GM10248 (cell line): ENCODE data around the gene IFNLR1.

Source experiments
- CTCF ChIA-PET: fragments of 300-600 bp; sonication (Branson Sonifier 250); formaldehyde crosslinking; extraction: SDS; loops from one replicate; lab custom pipeline; 2021; ENCODE audit warnings: antibody characterized with exemption; lab: Yijun Ruan, JAX
- POLR2A ChIA-PET: fragments of 350-650 bp; sonication (Branson Sonifier 250); formaldehyde crosslinking; extraction: SDS; loops from one replicate; lab custom pipeline; 2020; ENCODE audit warnings: antibody characterized with exemption; lab: Yijun Ruan, JAX
- DNase-seq: peaks from one replicate; pipeline ENCODE4 v3.0.0; 2012; ENCODE audit errors: extremely low spot score
- TF ChIP-seq, protein P1 (sequence below): IDR thresholded peaks from 2 replicates; pipeline ENCODE4 v1.5.1; 2012; ENCODE audit warnings: mild to moderate bottlenecking, low read depth; ENCODE audit errors: extremely low read depth, missing control alignments, control extremely low read depth

IFNLR1 gene

GRCh38 chr1:24168245-24168644 lies 18.8 kb downstream of the IFNLR1 start:
- no peak for DNase-seq
- ChIA-PET POLR2A (interaction anchor here (1.1 kb wide), 1 partner anchor 9 kb away, joined by 3 read pairs; no protein-coding TSS in a partner anchor), CTCF (interaction anchor here (1.3 to 3.5 kb wide), 4 partner anchors 9 to 31 kb away, joined by 3 to 18 read pairs (median 4); no protein-coding TSS in a partner anchor)
- TF ChIP-seq, protein P1, sequence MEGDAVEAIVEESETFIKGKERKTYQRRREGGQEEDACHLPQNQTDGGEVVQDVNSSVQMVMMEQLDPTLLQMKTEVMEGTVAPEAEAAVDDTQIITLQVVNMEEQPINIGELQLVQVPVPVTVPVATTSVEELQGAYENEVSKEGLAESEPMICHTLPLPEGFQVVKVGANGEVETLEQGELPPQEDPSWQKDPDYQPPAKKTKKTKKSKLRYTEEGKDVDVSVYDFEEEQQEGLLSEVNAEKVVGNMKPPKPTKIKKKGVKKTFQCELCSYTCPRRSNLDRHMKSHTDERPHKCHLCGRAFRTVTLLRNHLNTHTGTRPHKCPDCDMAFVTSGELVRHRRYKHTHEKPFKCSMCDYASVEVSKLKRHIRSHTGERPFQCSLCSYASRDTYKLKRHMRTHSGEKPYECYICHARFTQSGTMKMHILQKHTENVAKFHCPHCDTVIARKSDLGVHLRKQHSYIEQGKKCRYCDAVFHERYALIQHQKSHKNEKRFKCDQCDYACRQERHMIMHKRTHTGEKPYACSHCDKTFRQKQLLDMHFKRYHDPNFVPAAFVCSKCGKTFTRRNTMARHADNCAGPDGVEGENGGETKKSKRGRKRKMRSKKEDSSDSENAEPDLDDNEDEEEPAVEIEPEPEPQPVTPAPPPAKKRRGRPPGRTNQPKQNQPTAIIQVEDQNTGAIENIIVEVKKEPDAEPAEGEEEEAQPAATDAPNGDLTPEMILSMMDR: no peak

DNA sequence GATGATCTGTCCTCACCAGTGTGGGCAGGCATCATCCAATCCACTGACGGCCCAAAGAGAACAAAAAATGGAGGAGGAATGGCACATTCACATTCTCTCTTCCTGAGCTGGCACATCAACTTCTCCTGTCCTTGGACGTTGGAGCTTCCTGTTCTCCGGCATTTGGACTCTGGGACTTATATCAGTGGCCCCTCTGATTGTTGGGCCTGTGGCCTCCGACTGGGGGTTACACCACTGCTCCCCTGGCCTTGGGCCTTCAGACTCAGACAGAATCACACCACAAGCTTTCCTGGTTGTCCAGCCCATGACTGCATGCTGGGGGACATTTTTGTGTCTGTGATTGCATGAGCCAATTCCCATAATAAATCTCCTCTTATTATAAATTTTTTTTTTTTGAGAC lies 20.1 kb downstream of the IFNLR1 start:
- CTCF ChIA-PET: interaction anchor here (1.3 to 3.5 kb wide), 3 partner anchors 14 to 32 kb away, joined by 3 to 18 read pairs (median 5); no protein-coding TSS in a partner anchor
- POLR2A ChIA-PET: interaction anchor here (0.6 kb wide), 1 partner anchor 408 kb away, joined by 3 read pairs; no protein-coding TSS in a partner anchor
- no peak for DNase-seq
- TF ChIP-seq, protein P1: no peak

DNA sequence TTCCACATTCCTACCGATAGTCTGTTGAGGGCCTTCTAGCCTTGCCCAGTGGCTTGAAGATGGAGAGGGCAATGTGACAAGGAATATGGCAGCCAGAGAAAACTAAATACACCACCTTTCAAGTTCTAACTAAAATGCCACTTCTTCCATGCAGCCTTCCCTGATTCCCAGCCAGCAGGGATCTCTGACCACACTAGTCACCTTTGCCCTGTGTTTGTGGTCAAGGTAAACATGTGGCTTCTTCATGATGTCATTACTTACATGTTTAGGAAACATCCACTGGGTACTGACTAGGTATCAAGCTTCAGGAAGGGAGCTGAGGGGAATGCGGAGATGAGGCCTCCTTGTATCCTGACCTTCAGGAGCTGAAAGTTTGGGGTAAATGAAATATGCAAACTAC lies 21.6 kb downstream of the IFNLR1 start:
- POLR2A ChIA-PET: no interaction called here
- TF ChIP-seq, protein P1: no peak
- CTCF ChIA-PET: interaction anchor here (1.1 to 2.5 kb wide), 4 partner anchors 11 to 364 kb away, joined by 4 to 11 read pairs (median 6); no protein-coding TSS in a partner anchor
- no peak for DNase-seq

DNA sequence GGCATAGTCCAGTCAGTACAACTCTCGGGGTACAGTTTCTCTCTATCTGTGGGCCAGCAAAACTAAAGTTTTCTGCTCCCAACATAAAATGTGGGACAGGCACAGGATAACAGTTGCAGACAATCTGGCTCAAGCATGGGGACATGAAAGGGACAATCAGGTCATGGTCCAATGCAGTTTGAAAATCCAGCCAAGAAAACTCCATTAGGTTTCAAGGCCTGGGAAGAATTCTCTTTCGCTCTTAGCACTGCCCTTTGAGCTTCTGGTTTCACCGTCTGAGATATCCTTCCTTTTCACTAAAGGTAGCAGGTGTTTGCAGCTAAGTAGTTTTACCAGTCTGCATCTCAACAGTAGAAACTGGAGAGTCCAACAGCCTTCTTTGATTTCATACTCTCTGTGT lies 23.1 kb downstream of the IFNLR1 start:
- ChIA-PET CTCF (interaction anchor here (1.1 to 2.5 kb wide), 3 partner anchors 14 to 366 kb away, joined by 4 to 11 read pairs (median 7); no protein-coding TSS in a partner anchor), POLR2A (no interaction called here)
- TF ChIP-seq, protein P1: no peak
- DNase-seq: no peak

DNA sequence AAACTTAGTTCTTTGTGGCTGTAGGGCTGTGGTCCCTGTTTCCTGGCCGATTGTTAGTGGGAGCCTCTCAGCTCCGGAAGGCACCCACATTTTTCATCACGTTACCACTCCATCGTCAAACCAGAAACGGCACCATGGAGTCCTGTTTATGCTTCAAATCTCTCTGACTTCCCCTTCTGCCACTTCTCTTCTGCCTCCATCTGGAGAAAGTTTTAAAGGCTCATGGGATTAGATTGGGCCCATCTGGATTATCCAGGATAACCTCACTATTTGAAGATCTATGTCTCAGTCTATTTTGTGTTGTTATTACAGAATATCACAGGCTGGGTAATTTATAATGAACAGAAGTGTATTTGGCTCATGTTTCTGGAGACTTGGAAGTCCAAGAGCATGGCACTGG lies 24.9 kb downstream of the IFNLR1 start:
- POLR2A ChIA-PET: interaction anchor here (0.8 kb wide), 1 partner anchor 29 kb away, joined by 3 read pairs; no protein-coding TSS in a partner anchor
- TF ChIP-seq, protein P1: no peak
- CTCF ChIA-PET: interaction anchor here (2.0 kb wide), 1 partner anchor 12 kb away, joined by 18 read pairs; no protein-coding TSS in a partner anchor
- no peak for DNase-seq

- ChIA-PET POLR2A (interaction anchor here (0.8 kb wide), 1 partner anchor 30 kb away, joined by 3 read pairs; no protein-coding TSS in a partner anchor), CTCF (interaction anchor here (0.7 to 2.0 kb wide), 2 partner anchors 11 to 231 kb away, joined by 3 to 18 read pairs; no protein-coding TSS in a partner anchor)
- DNase-seq: no peak
- TF ChIP-seq, protein P1: no peak
Observed at GRCh38 chr1:24161270-24161669, 25.8 kb downstream of the IFNLR1 start.
